ENCODE measurements around the gene PEAR1. TPM values are rescaled to one million over a fixed set of nuclear protein-coding genes. Genes with fewer than 3 reads are reported as not detected.
A peak's percentile ranks its signal among the peaks of the same experiment; 100 is the strongest.

The PEAR1 gene
- total RNA-seq, 4 donors from 2014 or later = 11.2 to 21.9 (median 14.4) TPM

DNA sequence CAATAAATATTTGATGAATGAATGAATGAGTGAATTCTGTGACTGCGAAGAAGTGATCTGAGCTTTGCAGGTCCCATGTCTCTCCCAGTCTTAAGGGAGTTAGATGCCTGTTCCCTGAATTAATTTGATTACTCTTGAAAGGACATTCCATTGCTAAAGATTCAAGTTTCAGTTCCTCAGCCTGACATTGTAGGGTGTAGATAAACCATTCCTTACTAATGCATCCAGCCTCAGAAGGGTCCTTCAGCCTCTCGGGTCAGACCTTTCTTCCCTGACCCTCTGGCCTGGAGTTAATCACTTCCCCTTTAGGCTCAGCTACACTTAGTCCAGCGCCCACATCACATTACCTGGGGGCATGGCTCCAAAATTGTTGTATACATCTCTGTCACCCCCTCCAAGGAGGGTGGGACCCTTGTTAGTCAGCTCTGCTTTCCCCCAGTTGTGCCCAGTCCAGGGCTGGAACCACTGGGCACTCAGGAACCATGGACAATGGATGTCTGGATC lies 37.2 kb upstream of the PEAR1 start:
- Histone ChIP-seq H3K36me3 (no peaks in the 10 kb centered on the region), H3K27me3 (peaks cover 16% of the 10 kb centered on the region), H3K4me3 (replicated peaks in 1 of 3) (no peak overlapping the region), H3K4me1 (peaks cover 19 to 33% of the 10 kb centered on the region in 2 donors), H3K9me3 (no peaks in the 10 kb centered on the region), H3K27ac (no peak overlapping the region)
- 82% methylated on average over 3 of the region's 3 CpGs for WGBS, 2 donors
- DNase-seq = no peak
- intact Hi-C loops (cut with DNase I) = no loop called here
- TF ChIP-seq POLR2A (IDR thresholded peaks at IDR 0.05) = no peak
- TF ChIP-seq, protein P1, sequence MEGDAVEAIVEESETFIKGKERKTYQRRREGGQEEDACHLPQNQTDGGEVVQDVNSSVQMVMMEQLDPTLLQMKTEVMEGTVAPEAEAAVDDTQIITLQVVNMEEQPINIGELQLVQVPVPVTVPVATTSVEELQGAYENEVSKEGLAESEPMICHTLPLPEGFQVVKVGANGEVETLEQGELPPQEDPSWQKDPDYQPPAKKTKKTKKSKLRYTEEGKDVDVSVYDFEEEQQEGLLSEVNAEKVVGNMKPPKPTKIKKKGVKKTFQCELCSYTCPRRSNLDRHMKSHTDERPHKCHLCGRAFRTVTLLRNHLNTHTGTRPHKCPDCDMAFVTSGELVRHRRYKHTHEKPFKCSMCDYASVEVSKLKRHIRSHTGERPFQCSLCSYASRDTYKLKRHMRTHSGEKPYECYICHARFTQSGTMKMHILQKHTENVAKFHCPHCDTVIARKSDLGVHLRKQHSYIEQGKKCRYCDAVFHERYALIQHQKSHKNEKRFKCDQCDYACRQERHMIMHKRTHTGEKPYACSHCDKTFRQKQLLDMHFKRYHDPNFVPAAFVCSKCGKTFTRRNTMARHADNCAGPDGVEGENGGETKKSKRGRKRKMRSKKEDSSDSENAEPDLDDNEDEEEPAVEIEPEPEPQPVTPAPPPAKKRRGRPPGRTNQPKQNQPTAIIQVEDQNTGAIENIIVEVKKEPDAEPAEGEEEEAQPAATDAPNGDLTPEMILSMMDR (IDR thresholded peaks at IDR 0.05) = no peak

DNA sequence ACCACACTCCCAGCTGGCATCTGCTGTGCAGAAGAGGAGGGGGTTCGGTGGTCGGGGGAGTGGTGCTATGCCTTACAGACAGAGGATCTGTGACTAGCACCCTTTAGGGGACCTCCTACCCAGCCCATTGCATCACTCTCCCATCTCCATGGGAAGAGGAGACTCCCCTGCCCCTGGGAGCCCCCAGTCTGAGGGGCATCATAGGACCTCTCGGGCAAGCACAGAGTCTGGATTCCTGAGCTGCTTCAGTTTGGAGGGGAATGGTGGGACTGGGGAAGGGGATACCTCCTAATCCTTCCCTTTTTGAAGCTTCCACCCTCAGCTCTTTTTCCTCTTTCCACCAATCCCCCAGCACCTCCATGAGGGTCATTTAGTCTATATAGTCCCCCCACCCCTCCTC lies 36.0 kb upstream of the PEAR1 start:
- H3K4me3 ChIP-seq (replicated peaks in 1 of 3) = no peak overlapping the region
- no peak overlapping the region for H3K27ac ChIP-seq
- no peaks in the 10 kb centered on the region for H3K9me3 ChIP-seq
- H3K36me3 ChIP-seq = no peaks in the 10 kb centered on the region
- H3K4me1 ChIP-seq = peaks cover 19 to 26% of the 10 kb centered on the region in 2 donors
- H3K27me3 ChIP-seq = peaks cover 20% of the 10 kb centered on the region
- TF ChIP-seq, protein P1 (IDR thresholded peaks at IDR 0.05) = no peak
- no peak for TF ChIP-seq POLR2A (IDR thresholded peaks at IDR 0.05)
- intact Hi-C loops (cut with DNase I) = no loop called here
- WGBS, 2 donors = 59 to 100% methylated on average over 1 to 3 of the region's 3 CpGs
- DNase-seq = no peak

DNA sequence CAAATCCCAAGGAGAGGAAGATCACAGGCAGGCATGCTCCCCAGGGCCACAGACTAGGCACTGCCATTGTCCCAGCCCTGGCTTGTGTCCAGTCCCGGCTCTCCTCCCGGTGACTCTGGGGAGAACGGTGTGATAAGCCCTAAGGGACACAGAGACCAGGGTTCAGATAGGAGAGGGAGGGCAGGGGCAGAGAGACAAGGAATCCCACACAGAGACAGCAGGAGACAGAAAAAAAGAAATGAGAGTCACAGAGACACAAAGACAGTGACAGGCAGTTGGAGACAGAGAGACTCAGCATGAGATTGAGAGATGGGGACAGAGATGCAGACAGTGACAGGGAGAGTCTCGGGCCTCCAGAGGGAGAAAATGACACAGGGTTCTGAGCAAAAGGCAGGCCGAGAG lies 35.0 kb upstream of the PEAR1 start:
- Histone ChIP-seq H3K4me3 (replicated peaks in 1 of 3) (no peak overlapping the region), H3K27ac (no peak overlapping the region), H3K27me3 (peaks cover 20% of the 10 kb centered on the region), H3K4me1 (peaks cover 19 to 26% of the 10 kb centered on the region in 2 donors), H3K36me3 (no peaks in the 10 kb centered on the region), H3K9me3 (no peaks in the 10 kb centered on the region)
- no peak for TF ChIP-seq POLR2A (IDR thresholded peaks at IDR 0.05)
- TF ChIP-seq, protein P1 (IDR thresholded peaks at IDR 0.05) = no peak
- intact Hi-C loops (cut with DNase I) = no loop called here
- DNase-seq = no peak
- WGBS, 2 donors = 23 to 28% methylated on average over 5 of the region's 5 CpGs

DNA sequence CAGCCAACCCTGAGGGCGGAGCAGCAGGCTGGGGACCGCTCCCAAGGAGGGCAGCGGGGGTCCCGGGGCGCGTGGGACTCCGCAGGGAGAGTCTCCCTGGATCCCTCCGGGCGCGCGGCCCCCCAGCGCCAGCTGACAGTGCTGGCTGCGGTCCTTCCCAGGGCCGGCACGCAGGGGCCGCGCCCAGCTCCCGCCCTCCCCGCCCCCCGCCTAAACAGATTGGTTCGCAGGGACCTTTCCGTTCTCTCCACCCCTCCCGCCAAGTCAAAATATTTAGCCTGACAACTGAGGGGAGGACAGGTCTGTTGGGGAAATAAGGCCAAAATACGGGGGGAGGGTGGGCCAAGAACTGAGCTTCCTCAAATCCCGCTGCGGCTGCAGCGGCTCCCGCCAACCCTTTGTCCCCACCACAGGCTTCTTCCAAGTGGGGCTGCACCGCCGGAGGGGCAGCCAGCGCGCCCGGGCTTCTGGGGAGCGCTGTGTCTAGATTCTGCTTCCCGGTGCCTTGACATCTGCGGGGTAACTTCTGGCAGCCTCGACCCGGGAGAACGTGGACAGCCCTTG lies 34.5 kb upstream of the PEAR1 start, which contains the start of gene INSRR:
TSS of gene INSRR (minus strand) at position 159 of the 564 bp plus-strand sequence. CDS start 496 bp downstream, outside the sequence.
- no peak for DNase-seq
- 5 to 10% methylated on average over 12 to 23 of the region's 39 CpGs for WGBS, 2 donors
- no peak within 1 kb of the TSS for H3K27ac ChIP-seq
- peaks cover 19 to 26% of the 10 kb centered on the region in 2 donors for H3K4me1 ChIP-seq
- peaks cover 20% of the 10 kb centered on the region for H3K27me3 ChIP-seq
- H3K4me3 ChIP-seq (replicated peaks in 1 of 3) = peak within 1 kb of the TSS in 1 of 3 donors; percentile 14
- no peak for TF ChIP-seq POLR2A (IDR thresholded peaks at IDR 0.05)
- intact Hi-C loops (cut with DNase I) = no loop called here
- no peaks in the 10 kb centered on the region for H3K9me3 ChIP-seq
- H3K36me3 ChIP-seq = no peaks in the 10 kb centered on the region

DNA sequence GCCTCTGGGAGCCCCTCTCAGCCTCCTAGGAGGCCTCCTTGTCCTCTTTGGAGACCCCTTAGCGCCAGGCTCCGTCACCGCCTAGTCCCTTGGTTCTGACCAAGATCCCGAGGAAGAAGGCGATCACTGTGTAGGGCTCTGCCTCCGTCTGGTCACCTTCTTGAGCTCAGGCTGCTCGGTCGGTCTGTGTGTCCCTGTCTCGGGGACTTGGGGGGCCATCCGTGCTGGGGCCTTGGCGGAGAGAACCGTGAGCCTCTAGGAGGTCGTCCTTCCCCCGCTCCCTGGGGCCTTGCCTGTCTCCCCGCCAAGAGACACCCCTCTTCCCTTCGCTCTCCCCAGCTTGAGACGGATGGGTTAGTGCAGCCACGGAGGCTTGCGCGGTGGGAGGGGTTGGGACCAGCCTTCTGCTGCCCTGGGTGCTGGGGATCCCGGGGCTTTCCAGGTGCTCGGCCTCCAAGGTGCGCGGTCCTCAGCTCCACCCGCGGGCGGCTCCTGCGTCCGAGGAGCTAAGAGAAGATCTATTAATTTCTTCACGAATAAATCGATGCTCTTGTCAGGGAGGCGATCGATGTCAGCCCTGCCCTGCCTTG lies 33.9 kb upstream of the PEAR1 start:
- Histone ChIP-seq H3K27me3 (peaks cover 20% of the 10 kb centered on the region), H3K4me3 (replicated peaks in 1 of 3) (peak overlapping the region in 1 of 3 donors; percentile 14), H3K4me1 (peaks cover 19 to 26% of the 10 kb centered on the region in 2 donors), H3K9me3 (no peaks in the 10 kb centered on the region), H3K36me3 (no peaks in the 10 kb centered on the region), H3K27ac (no peak overlapping the region)
- TF ChIP-seq, protein P1 (IDR thresholded peaks at IDR 0.05) = no peak
- TF ChIP-seq POLR2A (IDR thresholded peaks at IDR 0.05) = no peak
- 1 to 7% methylated on average over 15 to 21 of the region's 33 CpGs for WGBS, 2 donors
- intact Hi-C loops (cut with DNase I) = loop anchor here (5.0 kb wide), 1 partner anchor 62 kb away; no protein-coding TSS in a partner anchor
- DNase-seq = no peak

Measured in thyroid gland (tissue), 4 donors.